Urothelium cell line (cell line): Measurements from ENCODE around the gene LIMS1.
"Not testable (repeated sequence)": the region's sequence is repeated elsewhere in the genome, so short reads cannot be mapped to it uniquely, and the experiment has no call there.

Experiments used
- DNase-seq: peaks from one replicate; pipeline ENCODE4 v3.0.0; 2011; ENCODE audit warnings: low spot score, mixed read lengths
- FAIRE-seq: peaks from 2 replicates; lab custom pipeline; 2011; peaks lifted over from hg19 to GRCh38; lab: Jason Lieb, UNC

Gene LIMS1

GRCh38 chr2:108655270-108655669 is 121.0 kb downstream of the LIMS1 start:
- DNase-seq, FAIRE-seq: not testable (repeated sequence)

- not testable (repeated sequence) for DNase-seq, FAIRE-seq
Measured at GRCh38 chr2:108656282-108656681, 122.0 kb downstream of the LIMS1 start.

GRCh38 chr2:108657517-108657916 is 123.2 kb downstream of the LIMS1 start:
- not testable (repeated sequence) for DNase-seq, FAIRE-seq

DNA sequence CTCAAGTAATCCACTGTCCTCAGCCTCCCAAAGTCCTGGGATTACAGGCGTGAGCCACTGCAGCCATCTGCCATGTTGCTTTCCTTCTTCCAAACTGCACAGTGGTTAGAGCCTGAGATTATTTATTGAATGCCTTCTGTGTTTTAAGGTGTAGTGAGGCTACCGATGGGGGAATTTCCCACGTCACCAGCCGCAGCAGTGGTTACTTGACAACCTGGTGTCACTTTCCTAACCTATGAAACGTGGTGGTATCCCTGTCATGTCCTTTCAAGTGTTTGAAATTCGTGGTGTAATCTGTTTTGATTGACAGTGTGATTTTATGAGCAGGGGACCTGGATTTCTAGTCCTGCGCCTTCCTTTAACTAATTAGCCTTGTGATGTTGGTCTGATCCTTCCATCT is 124.3 kb downstream of the LIMS1 start:
- FAIRE-seq, DNase-seq: not testable (repeated sequence)

DNA sequence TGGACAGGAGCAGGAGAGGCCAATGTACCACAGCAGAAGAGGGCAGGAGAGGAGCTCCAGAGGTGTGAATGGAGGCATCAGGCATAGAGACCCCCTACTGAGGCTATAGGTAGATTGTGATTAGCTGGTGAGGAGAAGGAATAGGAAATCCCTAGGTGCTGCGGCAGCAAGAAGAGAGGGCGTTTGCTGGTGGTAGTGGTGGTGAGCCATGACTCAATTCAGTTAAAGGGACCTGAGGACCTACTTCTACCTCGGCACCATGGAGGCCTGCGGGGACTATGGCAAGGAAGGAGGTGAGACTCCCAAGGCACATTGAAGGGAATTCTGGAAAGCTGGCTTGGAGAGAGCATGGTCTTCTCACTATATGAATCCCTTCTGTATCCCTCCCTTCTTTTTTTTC is 127.2 kb downstream of the LIMS1 start:
- not testable (repeated sequence) for FAIRE-seq, DNase-seq

- FAIRE-seq, DNase-seq: not testable (repeated sequence)
Measured at GRCh38 chr2:108662207-108662612, 127.9 kb downstream of the LIMS1 start.

- DNase-seq, FAIRE-seq: not testable (repeated sequence)
Measured at GRCh38 chr2:108663346-108663745, 129.1 kb downstream of the LIMS1 start.

DNA sequence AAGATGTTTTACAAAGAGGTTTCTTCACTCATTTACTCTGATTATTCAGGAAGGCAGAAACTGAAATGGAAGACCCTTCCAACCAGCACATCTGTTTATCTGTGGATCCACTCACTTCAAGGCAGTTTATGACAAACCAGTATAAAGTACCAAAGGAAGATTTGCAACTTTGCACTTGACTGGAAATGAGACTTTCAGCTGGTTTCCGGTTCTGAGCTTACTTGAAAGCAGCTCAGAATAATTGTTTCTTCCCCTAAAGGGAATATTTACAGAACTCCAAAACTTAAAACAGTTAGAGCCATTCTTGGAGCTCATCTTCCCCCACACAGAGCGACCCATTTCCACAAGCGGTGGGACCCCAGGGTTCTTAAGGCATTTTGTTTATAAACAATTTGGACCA is 129.8 kb downstream of the LIMS1 start:
- DNase-seq, FAIRE-seq: not testable (repeated sequence)

GRCh38 chr2:108664979-108665378 is 130.7 kb downstream of the LIMS1 start:
- not testable (repeated sequence) for FAIRE-seq

DNA sequence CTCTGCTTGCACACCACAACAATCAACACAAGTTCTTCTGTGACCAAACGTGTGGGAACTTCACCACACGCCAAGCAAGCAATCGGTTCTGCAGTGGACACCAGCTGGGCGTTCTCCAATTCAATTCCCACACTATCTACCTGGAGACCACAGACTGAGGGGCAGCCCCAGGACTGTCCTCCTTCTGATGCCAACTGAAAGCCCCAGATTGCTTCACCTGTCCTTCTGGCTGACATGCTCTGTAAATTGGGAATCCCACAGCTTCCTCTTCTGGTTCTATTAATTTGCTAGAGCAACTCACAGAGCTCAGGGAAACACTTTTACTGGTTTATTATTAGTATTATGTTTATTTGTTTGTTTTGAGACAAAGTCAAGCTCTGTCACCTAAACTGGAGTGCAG is 131.7 kb downstream of the LIMS1 start:
- DNase-seq = not testable (repeated sequence)

More at GRCh38 chr2:108664979-108665378, 130.7 kb downstream of the LIMS1 start:
- not testable (repeated sequence) for DNase-seq

DNA sequence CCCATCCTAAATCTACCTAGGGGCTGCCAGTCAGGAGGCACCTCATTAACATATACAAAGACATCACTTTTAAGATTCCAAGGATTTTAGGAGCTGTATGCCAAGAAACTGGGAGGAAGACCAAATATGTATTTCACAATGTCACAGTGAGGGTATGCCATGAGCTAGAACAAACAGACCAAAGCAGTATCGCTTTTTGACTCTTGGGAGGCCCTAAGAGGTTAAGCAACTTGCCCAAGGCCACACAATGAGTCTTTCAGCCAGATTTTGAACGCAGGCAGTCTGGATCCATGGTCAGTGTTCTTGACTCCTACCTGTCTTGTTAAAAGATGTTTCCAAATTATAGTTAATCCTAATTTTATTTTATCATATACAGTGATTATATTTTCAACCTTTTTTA is 132.9 kb downstream of the LIMS1 start:
- DNase-seq, FAIRE-seq: not testable (repeated sequence)

More for the DNA sequence above, 131.7 kb downstream of the LIMS1 start:
- FAIRE-seq = not testable (repeated sequence)

DNA sequence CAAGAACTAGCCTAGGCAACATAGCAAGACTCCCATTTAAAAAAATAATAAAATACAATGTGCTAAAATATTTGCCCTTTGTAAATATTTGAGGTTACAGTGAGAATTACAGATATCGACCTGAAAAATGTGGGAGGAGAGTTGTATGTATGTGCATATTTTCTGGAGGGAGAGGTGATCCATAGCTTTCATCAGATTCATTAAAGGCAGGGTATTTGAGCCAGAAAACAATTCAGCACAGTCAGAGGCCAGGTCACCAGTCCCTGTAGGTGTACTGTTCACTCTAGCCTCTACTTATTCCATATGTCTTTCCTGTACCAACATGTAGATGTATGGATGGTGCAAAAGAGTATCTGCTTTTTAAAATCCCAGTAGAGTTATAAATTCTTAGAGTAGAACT is 136.0 kb downstream of the LIMS1 start:
- FAIRE-seq = not testable (repeated sequence)

GRCh38 chr2:108672200-108672805 is 138.0 kb downstream of the LIMS1 start:
- not testable (repeated sequence) for FAIRE-seq, DNase-seq

More for the DNA sequence above, 136.0 kb downstream of the LIMS1 start:
- DNase-seq = not testable (repeated sequence)

- FAIRE-seq, DNase-seq: not testable (repeated sequence)
Measured at GRCh38 chr2:108676522-108676921, 142.3 kb downstream of the LIMS1 start.

- not testable (repeated sequence) for DNase-seq, FAIRE-seq
Measured at GRCh38 chr2:108677239-108677744, 143.0 kb downstream of the LIMS1 start.

DNA sequence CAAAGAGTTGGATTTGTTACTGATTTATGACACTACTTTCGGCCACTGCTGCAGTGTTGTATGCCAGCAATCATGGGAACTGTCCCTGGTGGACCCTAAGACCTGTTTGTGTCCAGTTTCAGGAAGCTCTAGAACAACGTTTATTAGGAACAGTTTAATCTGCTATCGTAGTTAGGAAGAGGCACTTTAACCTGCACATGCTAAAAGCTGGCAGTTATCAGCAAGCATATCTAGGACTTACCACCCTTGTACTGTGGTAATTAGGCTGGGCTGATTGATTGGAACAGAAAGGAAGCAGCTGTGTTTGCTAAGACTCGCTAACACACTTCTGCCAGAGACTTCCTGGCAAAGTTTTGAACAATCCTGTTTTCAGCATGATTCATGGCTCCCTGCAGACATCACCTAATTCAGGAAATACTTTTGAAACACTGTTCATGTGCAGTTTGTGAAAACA is 144.0 kb downstream of the LIMS1 start:
- FAIRE-seq, DNase-seq: not testable (repeated sequence)

DNA sequence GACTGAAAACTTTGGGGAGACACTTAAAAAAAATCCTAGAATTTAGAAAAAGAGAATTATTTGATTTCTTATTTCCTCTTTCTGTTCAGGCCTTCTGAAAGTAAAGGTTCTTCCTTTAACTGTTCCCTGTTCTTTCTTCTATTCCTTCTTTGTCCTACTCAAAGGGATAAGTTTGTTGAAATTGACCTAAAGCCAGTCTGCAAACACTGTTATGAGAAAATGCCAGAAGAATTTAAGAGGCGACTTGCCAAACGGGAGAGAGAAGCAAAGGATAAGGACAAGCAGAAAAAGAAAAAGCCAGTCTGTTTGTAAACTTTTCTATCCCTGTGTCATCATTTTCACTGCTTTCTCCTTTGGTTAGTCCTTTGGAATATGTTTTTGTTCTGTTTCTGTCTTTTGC is 146.5 kb downstream of the LIMS1 start:
- FAIRE-seq, DNase-seq: not testable (repeated sequence)

- not testable (repeated sequence) for DNase-seq, FAIRE-seq
Measured at GRCh38 chr2:108688818-108689756, 154.8 kb downstream of the LIMS1 start.

DNA sequence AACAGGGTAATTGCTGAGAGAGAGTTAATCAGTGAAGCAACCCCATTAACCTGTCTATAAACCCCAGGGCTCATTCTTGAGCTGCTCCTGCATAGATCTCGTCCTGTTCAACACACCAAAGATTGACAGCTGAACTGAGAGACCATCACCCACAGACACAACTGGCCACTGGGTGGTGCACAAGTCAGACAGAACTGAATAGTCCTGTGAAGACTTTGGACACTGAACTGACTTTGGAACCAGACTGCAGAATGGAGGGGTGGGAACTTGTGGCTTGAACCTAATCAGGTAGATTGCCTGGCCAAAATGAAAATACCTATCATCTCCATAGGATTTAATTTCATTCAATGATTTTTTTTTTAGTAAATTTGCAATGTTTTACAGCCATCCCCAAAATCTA is 155.7 kb downstream of the LIMS1 start:
- DNase-seq, FAIRE-seq: not testable (repeated sequence)

DNA sequence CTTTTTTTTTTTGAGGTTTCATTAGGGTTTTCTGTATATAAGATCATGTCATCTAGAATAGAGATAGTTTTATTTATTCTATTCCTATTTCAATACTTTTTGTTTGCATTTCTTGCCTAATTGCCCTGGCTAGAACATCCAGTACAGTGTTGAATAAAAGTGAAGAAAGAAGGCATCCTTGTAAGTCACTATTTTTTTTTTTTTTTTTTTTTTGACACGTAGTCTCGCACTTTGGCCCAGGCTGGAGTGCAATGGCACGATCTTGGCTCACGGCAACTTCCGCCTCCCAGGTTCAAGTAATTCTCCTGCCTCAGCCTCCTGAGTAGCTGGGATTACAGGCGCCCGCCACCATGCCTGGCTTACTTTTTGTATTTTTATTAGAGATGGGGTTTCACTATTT is 157.2 kb downstream of the LIMS1 start:
- DNase-seq (no peak), FAIRE-seq (no peak)

DNA sequence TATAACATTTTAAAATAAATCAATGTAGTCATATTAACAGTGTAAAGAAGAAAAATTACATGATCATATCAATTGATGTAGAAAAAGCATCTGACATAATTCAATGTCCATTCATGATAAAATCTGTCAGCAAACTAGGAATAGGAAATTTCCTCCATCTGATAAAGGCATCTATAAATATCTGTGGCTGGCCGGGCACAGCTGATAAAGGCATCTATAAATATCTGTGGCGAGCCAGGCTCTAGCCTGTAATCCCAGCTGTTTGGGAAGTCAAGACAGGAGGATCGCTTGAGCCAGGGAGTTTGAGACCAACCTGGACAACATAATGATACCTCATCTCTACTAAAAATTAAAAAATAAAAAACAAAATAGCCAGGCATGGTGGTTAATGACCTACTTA is 166.9 kb downstream of the LIMS1 start:
- FAIRE-seq = no peak
- no peak for DNase-seq
